NCI-H2029 treated with DMSO at 0.1 percent for 48 hours (cell line): ENCODE measurements around the gene TSPAN4.
A peak's percentile ranks its signal among the peaks of the same experiment; 100 is the strongest.

Experiments used
- DNase-seq: peaks from one replicate; lab custom pipeline; 2025; lab: John Stamatoyannopoulos, UW

The TSPAN4 gene

GRCh38 chr11:804599-804964 is 38.1 kb upstream of the TSPAN4 start:
- no peak for DNase-seq

- no peak for DNase-seq
Observed at GRCh38 chr11:808427-809286, 34.0 kb upstream of the TSPAN4 start.

DNA sequence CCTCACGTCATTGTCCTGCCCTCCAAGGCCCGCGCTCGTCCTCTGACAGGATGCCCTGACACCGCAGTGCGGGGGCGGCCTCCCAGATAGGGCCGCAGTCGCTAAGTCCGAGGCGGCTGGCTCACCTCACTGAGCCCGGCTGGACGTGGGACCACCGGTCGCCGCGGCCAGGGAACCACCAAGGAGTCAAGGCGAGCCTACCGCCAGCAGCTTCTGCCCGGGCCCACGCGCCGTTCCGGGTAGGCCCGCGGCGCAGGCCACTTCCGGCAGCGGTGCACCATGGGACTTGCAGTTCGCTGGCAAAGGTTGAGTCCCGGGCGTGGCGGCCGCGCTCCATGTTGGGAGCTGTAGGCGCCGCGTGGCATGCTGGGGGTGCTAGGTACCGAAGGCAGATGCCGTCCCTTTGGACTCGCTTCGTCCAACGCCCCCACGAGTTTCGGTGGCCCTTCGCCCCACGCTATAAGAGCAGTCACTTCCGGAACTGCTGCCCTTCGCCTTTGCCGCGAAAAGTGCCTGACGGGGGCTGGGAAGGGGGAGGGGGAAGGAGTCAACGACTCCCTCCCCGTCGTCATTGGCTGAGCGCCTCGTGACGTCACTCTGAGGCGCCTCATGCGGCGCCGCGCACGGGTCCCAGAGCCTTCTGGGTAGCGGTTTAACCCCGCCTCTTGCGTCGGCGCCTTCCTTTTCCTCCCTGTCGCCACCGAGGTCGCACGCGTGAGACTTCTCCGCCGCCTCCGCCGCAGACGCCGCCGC is 33.2 kb upstream of the TSPAN4 start, which contains the start of gene RPLP2:
RPLP2 (plus strand) TSS at position 681 of the 753 bp plus-strand sequence. CDS start 268 bp downstream, outside the sequence.
- peak; percentile 84 for DNase-seq

DNA sequence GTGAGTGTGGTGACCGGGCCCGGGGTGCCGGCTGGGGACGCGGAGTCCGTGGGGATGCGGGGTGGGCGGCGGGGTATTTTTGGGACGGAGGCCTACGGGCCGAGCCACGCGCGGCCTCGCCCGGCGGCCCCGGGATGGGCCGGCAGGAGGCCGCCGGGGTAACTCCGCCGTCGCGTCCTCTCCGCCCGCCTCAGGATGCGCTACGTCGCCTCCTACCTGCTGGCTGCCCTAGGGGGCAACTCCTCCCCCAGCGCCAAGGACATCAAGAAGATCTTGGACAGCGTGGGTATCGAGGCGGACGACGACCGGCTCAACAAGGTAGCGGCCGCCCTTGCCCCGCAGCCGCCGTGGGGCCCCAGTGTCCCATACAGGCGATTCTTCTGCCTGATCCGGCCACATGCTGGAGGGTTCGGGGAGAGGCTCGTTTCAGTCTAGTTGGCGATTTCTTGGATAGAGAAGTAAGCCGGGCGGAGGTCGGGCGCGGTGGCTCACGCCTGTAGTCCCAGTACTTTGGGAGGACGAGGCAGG is 32.5 kb upstream of the TSPAN4 start:
- DNase-seq = no peak

DNA sequence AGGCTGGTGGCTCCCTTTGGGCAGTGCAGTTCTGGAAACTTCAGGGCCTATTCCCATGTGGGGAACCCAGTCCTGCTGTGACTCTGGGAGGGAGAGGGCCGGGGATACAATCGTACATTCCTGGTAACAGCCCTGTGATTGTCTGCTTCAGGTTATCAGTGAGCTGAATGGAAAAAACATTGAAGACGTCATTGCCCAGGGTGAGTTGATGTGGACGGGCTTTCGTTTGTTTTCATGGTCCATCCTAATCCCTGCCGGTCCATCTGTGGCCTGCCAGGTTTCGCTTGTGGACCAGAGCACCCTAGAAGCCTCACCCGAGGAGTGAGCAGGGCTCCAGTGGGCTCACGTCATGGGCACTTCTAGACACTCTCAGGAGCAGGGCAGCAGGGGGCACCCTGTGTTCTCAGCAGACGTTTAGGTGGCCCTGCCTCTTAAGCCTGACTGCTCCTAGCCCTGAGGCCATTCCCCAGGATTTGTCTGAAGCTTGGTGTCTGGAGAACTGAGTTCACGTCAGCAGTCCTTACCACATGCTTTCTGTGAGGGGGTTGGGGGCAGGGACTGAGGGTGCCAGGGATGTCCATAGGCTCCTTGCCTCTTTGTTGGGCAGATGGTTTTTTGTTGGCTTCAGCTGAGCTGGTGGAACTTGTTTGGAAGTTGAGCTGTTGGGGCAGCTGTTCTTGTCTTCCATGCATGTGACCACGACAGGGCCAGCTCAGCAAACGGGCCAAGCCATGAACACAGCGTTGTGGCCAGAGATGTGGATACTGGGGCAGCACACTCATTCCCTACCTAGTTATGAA is 31.0 kb upstream of the TSPAN4 start:
- DNase-seq = no peak

DNA sequence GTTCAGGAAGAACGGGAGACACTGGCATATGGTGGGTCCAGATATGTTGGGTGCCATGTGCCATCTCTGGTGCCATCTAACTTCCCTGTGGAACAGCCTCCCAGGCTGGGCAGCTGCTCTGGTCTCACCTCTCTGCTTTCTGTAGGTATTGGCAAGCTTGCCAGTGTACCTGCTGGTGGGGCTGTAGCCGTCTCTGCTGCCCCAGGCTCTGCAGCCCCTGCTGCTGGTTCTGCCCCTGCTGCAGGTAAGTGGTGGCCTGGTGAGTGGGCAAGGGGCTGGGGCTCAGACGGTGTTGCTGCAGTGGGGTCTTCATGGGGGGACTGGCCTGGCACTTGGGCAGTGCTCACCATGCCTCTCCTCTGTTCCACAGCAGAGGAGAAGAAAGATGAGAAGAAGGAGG is 30.3 kb upstream of the TSPAN4 start:
- no peak for DNase-seq

DNA sequence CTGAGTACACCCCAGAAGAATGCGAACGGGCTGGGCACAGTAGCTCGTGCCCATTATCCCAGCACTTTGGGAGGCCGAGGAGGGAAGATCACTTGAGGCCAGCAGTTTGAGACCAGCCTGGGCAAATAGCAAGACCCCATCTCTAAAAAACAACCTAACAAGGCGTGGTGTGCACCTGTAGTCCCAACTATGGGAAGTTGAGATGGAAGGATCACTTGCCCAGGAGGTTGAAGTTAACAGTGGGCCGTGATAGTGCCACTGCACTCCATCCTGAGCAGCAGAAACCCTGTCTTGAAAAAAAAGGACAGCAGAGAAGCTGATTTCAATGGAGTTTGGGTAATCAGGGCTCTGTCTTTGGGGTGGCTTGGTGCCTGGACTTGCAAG is 29.6 kb upstream of the TSPAN4 start:
- DNase-seq = no peak

GRCh38 chr11:813456-814096 is 29.1 kb upstream of the TSPAN4 start:
- DNase-seq = no peak

DNA sequence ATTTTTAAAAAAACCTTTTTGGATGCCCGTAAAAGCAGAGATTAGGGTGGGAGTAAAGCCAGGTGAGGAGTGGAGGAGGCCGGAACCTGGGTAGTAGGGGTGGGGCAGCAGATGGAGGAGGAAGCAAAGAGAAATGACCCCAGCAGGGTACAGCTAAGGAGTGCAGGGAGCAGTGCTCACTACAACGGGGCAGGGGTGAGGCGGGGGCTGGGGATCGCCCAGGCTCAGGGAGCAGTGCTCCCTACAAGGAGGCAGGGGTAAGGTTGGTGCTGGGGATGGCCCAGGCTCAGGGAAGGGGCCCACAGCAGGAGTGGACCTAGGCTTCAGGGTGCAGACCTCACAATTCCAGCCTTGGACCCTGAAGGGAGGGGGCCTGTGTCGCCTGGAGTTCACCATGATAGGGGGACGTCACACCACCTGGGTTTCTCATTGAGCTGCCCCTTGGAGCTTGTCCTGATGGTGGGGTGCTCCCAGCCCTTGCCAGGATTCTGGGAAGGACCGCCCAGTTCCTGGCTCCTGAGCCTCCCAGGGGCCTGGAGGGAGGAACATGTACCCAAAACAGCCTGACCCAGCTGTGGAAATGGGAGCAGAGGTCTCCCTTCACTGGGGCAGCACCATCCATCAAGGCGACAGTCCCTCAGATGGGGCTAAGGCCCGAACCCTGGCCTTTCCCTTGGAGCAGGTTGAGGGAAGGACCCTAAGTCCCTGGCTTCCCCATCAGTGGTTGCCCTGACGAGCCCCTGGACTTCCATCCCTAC is 26.8 kb upstream of the TSPAN4 start:
- DNase-seq = no peak

DNA sequence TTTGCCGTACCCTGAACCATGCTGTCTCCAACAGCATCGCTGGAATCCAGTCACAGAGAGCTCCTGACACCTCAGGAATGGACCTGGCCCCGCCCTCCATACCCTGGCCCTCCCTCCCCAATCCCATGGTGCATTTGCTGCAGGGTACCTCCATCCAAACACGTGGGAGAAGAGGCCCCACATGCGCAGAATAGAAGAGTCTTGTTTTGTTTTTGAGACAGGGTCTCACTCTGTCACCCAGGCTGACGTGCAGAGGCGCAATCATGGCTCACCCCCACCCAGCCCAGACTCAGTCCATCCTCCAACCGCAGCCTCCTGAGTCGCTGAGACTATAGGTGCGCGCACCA is 26.2 kb upstream of the TSPAN4 start:
- DNase-seq = no peak

DNA sequence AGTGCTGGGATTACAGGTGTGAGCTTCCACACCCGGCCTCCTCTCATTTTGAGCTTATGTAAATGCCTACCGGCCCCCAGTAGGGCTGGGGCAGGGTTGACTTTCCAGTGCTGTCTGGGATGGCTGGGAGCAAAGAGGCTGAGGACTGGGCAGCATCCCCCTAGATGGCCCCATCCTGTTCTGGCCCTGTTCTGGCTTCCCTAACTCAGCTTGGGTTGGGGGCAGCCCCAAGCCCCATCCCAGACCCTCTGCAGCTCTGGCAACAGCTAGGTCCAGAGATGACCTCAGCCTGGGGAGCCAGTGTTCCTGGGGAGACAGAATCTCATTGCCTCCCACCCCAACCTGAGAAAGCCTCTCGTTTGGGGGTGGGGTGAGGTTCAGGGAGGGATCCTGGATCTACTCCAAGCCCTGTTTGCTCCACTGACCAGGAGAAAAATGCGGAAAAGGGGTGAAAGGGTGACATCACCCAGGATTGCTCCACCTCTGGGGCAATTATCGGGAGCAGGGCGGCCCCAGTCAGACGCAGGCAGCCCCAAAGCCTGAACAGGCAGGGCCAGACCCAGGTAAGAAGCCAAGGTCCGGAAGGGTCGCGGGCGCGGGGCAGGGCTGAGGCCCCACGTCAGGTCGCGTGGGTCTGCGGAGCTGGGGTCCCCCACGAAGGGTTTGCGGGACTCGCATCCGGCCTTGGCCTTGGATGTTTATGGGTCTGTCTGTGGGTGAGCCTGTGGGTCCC is 24.1 kb upstream of the TSPAN4 start, which contains the start of gene PNPLA2:
PNPLA2 (plus strand) TSS at position 519 of the 733 bp plus-strand sequence. CDS start 805 bp downstream, outside the sequence.
- no peak for DNase-seq

DNA sequence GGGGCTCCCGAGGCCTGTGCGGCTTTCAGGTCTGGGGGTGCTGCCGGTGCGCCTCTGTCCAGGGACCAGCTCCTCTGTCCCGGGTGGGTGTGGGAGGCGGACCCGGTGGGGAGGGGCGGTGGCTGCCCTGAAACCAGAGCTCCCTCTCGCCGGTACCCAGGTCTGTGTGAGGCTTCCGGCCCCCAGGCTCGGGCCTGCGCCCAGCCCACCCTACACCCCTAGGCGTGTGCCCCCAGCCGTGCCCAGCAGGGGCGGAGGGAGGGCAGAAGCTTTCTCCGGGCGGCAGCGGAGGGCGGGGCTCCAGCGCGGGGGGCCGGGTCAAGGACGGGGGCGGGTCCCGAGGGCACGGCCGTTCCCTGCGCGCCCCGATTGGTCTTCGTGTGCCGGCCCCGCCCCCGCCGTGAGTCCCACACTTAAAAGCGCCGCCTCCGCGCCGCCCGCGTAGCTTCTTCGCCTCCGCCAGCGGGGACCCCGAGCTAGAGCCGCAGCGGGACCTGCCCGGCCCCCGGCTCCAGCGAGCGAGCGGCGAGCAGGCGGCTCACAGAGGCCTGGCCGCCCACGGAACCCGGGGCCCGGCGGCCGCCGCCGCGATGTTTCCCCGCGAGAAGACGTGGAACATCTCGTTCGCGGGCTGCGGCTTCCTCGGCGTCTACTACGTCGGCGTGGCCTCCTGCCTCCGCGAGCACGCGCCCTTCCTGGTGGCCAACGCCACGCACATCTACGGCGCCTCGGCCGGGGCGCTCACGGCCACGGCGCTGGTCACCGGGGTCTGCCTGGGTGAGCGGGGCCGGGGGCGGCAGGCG is 23.3 kb upstream of the TSPAN4 start:
- peak; percentile 53 for DNase-seq

GRCh38 chr11:819943-820649 is 22.6 kb upstream of the TSPAN4 start:
- DNase-seq = peak; percentile 40

- no peak for DNase-seq
Observed at GRCh38 chr11:820655-821511, 21.8 kb upstream of the TSPAN4 start.

DNA sequence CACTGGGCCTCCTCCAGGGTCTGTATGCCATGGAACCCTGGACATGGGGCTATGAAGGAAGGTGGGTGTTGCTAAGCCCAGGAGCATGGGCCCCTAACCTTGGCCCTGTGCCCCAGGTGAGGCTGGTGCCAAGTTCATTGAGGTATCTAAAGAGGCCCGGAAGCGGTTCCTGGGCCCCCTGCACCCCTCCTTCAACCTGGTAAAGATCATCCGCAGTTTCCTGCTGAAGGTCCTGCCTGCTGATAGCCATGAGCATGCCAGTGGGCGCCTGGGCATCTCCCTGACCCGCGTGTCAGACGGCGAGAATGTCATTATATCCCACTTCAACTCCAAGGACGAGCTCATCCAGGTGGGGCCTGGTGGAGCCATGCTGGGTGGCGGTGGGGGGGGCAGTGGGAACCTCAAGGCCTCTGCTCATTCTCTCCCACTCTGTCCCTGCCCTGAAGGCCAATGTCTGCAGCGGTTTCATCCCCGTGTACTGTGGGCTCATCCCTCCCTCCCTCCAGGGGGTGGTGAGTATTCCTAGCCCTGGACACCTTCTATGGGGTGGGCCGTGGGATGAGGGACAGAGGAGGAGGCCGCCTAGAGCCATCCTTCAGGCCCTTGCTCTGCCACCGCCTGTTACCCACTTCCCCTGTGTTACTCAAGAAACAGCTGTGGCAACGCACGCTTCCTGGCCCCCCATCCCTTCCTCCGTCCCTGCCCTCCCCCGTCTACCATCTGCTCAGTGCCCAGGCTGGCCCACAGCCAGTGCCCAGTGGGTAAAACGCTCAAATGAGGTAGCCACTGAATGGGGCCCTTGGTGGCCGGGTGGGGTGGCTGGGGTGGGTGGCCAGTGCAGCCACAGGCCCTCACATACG is 20.9 kb upstream of the TSPAN4 start:
- no peak for DNase-seq

GRCh38 chr11:823441-824291 is 19.0 kb upstream of the TSPAN4 start:
- no peak for DNase-seq
